Frontal cortex (tissue), 4 donors: Measurements from ENCODE around the gene CXCL3. TPM values are rescaled to one million over a fixed set of nuclear protein-coding genes. Genes with fewer than 3 reads are reported as not detected.

Experiments
- DNase-seq, 2 donors: peaks; one replicate each; pipeline ENCODE4 v3.0.0; 2012; ENCODE audit warnings: low spot score in 2 of 2
- FAIRE-seq: peaks from 2 replicates; lab custom pipeline; 2012; peaks lifted over from hg19 to GRCh38; lab: Jason Lieb, UNC
- total RNA-seq: library from RNA; depleted of rRNA; stranded (reverse); fragments of >200 nt; gene quantifications from one replicate; pipeline ENCODE4 v1.2.3, GENCODE V29; 2014
- donor health status: control.
- donor health status: control.
- donor health status: control.

The CXCL3 gene
- total RNA-seq, 1 donor from 2014 or later: 0.41 TPM

DNA sequence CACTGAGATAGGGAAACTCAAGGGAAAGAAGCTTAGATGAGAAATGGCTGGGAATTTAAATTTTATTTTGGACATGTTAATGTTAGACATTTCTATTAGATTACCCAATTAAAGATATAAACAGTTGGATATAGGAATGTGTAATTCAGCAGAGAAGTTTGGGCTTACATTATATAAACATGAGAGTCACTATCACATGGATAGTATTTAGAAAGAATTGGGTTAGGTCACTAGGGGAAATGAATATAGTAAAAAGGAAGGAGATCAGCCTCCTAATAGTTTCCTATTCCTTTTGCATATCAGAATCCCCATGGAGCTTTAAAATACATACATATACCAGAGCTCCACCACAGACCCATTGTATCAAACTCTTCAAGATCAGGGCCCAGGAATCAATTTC is 20.4 kb downstream of the CXCL3 start:
- DNase-seq (no peak), FAIRE-seq (no peak)

DNA sequence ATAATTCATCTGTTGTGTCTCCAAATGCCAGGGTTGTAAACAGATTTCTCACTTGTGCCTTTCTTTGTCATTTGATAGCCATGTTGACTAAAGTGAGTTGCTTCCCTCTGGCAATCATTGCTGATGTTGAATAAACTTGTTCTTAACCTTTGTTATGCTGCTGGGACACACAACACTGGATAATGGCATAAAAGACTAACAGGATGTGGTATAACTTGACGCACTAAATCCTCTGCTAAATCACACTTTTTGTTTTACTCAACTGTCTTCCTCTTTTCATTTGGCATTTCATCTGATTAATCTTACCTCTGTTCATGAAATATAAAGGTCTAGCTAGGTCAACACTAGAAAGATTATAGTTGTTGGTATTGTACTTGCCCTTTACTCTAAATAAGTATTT is 22.4 kb downstream of the CXCL3 start:
- FAIRE-seq (no peak), DNase-seq (no peak)

DNA sequence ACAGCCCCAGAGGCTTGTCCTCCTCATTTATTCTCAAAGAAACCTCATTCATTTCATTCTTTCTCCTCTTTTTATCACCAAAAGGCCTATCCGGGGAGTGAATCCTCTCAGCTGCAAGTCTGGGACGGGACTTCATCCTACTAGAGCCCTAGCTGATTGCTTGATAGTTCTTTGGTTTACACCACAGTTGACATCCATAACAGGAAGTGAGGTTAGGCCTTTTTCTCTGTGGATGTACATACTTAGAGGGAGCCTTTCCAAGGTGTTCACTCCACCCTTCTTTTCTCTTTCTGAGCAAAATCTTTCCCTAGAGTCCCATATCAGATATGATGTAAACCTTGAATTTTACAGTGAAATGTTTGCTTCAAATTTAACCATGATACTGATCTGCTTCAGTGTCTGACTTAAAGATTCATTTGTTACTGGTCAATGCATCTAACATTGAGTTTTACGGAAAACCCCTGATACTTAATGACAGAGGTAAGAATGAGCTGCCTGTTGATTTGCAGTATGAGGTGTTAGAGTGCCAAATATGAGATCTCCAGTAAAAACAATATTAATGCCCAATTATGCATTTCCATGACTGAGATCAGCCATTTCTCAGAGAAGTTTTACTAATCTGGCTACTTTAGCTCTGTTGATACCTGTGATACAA is 23.2 kb downstream of the CXCL3 start:
- DNase-seq (no peak), FAIRE-seq (no peak)

DNA sequence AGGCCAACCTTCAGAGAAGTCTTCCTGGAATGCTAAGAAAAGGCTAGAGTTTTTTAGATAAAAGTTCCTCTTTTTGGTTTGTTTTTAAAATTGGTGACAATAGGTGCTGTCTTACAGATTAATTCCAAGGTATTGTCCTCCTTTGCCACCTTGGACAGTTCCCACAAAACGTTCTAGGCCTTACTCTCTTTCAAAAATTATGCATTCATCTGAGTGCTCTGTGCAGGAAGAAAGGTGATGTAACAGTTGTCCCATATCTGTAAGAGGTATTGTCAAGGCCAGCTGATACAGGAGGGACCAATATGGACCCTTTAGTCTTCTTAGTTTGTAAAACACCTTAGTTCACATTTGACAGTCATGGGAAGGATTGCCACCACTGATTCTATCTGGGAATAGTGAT is 24.2 kb downstream of the CXCL3 start:
- FAIRE-seq: no peak
- DNase-seq: no peak

DNA sequence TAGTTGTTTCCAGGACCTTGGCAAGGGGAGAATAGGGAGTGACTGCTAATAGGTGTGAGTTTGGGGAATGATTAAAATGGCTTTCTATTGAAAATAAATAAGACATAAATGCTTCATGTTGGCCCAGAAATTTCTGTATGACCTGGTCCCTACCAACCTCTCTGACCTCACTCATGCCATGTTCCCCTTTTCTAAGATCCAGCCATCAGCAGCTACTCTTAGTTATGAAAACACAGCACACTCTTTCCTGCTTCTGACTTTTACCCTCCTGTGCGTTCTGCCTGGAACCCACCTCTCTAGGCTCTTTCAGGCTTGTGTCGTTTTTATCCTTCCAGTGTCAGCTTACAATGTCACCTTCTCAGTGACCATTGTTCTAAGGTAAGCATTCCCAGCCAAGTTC is 25.2 kb downstream of the CXCL3 start:
- no peak for FAIRE-seq

DNA sequence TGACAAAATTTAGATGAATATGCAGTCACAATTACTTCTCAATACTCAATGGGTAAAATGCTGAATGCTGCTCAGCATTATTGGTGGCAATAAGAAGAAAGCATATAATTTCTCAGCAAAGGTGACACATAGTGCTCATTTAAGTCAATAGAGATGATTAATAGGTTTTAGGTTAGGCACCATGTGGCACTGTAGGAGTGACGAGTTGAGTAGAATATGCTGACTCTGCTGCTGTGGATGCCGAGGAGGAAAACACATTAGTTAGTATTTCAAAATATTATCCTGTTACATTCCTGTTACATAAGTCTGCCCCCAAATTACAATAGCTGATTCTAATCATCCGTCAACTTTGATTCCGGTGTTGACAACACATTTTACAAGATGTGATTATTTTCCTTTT is 26.4 kb downstream of the CXCL3 start:
- DNase-seq: no peak
- FAIRE-seq: no peak

More for the DNA sequence above, 25.2 kb downstream of the CXCL3 start:
- no peak for DNase-seq

DNA sequence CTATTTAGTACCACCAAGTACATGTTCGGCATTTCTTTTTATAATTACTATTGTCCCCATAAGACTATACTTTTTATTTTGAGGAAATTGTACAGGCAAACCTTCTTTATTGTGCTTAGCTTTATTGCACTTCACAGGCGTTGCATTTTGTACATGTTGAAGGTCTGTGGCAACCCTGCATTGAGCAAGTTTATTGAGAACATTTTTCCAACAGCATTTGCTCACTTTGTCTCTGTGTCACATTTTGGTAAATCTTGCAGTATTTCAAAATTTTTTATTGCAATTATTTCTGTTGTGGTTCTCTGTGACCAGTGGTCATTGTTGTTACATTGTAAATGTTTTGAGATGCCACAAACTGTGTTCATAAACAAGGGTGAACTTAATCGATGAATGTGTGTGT is 29.2 kb downstream of the CXCL3 start:
- DNase-seq: no peak
- no peak for FAIRE-seq

DNA sequence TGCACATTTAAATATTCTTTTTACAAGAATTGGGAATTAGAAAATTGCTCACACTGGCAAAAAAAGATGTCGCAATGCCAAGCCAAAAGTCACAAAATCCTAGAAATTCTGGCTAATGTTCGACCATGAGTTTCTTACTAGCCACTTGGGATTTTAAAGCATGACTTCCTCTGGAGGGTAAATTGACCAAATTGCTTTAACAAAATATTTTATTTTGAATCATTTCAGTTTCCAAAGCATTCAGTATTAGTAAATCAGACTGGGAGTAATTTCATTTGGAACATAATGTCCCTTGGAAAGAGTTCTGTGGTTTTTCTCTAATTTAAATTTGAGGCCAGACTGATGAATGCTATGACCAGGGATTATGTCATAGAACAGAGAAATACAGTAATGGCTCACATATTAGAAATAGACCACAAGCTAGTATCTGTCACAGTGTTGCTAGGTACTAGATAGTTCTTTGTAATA is 32.4 kb downstream of the CXCL3 start:
- DNase-seq (no peak), FAIRE-seq (no peak)

DNA sequence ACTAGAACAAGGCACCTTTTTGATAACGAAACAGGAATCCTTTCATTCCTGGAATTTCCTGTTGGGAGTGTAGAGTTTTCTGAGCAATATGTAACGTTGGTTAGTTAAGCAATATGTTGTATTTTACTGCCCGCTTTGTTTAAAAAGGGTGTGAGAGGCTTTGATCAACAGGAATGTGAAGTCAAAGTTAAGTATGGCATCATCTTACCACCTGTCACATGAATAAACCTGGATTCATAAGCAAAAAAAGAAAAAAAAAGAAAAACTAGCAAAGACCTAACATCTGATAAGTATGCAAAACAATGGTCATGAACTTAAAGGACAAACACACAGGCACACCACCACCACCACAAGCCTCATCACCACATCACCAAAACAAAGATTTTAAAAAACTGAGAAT is 33.0 kb downstream of the CXCL3 start:
- DNase-seq (no peak), FAIRE-seq (no peak)

DNA sequence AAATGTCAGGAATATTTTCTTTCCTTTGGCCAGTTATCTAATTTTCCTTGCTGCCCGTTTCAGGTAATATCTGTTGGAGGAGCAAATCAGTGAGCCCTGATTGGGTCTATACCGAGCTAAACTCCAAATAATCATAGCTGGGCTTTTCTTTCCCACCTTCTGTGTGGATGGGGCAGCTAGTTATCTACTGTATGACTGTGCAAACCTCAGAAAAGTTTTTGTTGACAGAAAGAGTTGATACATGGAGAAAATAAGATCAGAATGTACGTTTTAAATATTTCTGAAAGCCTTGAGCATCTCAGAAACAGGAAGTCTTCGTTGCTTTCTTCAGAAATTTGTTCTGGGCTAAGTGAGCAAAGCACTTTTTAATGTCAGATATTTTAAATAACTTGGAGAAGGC is 33.8 kb downstream of the CXCL3 start:
- no peak for FAIRE-seq

DNA sequence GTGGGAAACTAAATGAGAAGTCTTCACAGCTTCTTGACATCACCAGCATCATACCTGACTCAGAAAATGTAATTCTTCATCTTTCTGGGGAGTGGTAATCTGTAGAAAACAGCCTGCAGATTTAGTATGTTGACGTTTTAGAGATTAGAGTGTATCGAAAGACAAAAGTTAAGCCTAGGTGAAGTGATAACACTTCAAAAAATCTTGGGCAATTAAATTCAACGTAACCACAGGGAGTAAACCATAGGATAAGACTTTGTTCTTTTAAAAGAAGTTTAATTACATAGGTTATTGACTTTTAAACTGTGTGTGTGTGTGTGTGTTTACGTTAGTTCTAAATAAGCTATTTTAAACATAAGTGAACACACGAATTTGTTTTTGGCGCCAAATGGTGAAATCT is 38.2 kb downstream of the CXCL3 start:
- FAIRE-seq (no peak), DNase-seq (no peak)

More for the DNA sequence above, 33.8 kb downstream of the CXCL3 start:
- no peak for DNase-seq

DNA sequence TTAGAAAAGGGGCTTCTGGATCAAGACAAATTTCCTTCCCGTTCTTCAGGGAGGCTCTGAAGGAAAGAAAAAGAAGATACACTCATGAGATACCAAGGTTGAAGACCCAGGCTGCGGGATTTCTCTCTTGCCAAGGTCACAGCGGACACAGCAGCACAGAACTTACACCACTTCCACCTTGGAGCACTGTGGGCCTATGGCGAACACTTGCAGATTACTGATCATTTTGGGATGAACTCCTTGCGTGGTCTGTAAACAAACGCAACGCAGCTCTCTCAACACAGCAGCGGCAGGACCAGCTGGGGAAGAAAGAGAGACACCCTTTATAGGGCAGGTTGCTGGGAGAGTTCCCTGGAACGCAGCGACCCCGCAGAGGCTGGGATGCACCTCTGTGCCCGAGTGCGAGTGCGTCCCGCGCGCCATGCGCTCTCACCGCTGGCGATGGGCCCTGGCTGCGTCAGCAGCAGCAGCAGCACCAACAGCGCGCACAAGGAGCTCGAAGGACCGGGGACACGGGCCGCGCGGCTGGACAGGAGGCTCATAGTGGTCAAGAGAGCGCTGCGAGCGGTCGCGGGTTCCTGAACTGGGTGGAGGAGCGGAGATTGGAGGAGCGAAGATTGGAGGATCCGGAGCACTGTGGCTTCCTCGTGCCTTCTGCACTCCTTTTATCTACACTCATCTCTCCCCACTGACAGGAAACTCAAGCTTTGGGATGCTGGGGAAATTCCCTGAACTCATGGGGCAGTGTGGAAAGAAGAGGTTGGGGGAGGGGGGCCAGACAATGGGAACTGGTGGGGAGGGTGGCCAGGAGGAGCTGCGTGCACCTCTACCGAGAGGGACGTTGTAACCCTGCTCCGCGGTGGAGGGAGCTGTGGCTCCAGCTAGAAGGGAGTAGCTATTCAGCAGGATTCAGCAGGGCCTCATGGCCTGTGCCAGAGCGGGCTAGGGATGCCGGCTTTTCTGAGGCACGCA is 40.2 kb downstream of the CXCL3 start, which contains the start of gene CXCL5:
TSS of gene CXCL5 (minus strand) at position 638 of the 972 bp plus-strand sequence. CDS start at position 542, 96 bp downstream.
- FAIRE-seq (no peak), DNase-seq (no peak)

DNA sequence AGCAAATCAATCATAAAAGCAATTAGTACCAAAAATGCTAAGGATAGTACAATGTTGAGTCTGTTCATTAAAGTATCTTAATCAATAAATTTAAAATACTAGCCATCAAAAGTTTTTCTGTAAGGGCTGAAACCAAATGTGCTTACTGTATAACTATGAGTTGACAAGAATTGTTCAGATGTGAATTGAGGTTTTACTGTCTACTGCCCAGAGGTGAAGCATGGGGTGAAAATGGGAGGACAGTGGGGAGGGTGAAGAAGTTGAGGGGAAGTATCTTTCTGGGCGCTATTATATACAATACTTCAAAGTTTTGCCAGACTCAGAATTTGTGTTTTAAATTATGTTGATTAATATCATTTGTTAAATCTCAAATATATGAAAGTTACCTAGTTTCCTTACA is 46.4 kb downstream of the CXCL3 start:
- DNase-seq: no peak
- no peak for FAIRE-seq

DNA sequence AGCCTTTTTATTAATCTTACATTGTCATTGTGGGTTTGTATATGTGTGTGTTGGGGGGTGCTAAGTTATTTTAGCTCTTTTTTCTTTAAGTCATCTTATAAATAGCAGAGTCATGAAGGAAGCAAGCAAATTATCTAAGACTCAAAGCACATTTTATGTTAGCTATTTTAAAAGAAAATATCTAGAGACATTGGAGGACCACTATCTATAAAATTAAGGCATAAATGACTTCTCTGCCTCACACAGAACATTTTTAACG is 46.8 kb downstream of the CXCL3 start:
- FAIRE-seq (no peak), DNase-seq (no peak)

DNA sequence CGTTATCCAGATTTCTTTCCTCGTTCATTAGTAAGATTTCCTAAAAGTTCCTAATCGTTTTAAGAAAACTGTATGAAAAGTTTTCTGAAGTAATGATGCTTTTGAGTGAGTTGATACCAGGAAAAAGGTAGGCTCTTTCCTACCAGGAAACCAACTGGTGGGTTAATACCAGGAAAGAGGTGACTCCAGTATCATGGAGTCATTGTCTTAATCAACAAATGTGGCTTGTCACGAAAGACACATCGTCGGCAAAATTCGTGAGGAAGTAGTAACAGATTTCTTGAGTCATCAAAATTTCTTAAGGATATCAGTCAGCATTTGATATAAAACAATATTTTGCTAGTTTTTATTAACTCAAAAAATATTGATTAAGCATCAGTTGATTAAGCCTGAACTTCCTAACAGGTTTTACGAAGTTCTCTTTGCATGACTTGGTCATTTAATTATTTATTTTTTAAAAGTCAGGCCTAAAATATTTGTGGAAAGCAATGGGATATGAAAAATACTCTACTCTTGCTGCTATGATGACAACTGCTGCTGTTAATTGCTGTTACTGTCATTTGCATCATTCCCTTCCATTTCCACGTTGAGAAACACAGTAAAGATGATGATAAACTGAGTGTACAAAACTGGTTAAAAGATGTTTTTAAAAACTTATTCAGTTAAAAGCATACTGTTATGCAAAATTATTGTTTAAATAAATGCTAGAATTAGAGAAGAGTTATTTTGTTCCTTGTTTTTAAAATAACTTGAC is 47.3 kb downstream of the CXCL3 start:
- no peak for FAIRE-seq
- no peak for DNase-seq

DNA sequence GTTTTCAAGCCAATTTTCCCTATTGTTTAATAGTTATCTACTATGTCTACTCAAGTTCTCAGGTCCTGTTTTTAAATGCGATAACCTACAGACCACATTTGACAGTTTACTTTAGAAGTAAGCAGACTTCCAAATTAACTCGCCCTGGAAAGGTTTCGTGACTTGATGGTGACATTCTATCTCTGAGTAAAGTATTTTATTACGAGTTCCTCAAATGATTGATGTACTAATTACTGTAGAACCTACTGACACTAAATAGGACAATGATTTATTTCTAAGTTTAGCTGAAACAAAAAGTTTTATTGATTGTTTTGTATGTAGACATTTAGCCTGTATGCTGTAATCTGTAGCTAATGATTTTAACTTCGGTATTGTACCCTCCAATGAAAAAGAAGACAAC is 48.6 kb downstream of the CXCL3 start:
- no peak for FAIRE-seq
- no peak for DNase-seq

DNA sequence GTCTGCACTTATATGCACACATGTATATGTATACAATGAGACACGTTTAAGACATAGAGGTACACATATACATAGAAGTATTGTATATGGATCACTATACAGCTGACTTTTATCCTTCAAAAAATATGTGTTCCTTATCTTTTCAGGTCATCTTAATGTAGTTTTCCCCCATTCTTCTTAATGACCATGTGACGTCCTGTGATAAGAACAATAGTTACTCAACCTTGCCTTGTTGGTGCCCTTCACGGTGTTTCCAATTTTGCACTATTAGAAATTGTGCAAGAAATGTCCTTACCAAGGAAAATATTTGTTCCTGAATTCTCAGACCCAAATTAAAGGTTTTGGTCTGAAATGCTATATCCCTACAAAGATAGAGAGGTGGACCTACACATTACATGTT is 49.5 kb downstream of the CXCL3 start:
- FAIRE-seq (no peak), DNase-seq (no peak)

DNA sequence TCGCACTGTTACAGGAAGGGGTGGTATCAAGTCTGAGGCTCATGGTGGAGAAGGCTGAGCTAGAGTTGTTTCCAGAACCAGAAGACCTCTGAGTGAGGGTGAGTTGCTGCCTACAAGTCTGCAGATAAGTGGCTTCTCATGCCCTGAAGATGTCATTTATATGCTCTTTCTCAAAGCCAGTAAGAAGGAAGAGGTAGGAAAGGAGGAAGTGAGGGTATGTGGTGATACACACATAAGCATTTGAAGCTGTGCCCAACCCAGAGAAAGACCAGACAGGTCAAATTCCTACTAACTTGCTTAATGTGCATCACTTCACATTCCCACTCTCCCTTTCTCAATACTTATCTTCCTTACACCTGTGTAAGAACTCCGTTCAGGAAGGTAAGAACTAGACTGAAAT is 50.4 kb downstream of the CXCL3 start, which contains the start of gene PPBP:
TSS of gene PPBP (minus strand) at position 130 of the 400 bp plus-strand sequence. CDS start at position 43, 87 bp downstream.
- no peak for FAIRE-seq
- no peak for DNase-seq
